Sigmoid colon (tissue), 7 donors: Measurements from ENCODE around the gene LMO3. TPM values are rescaled to one million over a fixed set of nuclear protein-coding genes. Genes with fewer than 3 reads are reported as not detected.

Experiments
- DNase-seq: peaks from one replicate; pipeline ENCODE4 v3.0.0-alpha.2; 2019
- H3K27ac ChIP-seq, 4 donors: fragments of 200-600 bp; sonication (generic); one replicate each; pipeline ENCODE4 v1.5.1; 2016 to 2019; ENCODE audit warnings: mild to moderate bottlenecking in 1 of 4
- H3K27me3 ChIP-seq, 3 donors: fragments of 200-600 bp; sonication (generic); one replicate each; pipeline ENCODE4 v1.5.1; 2019; ENCODE audit warnings: mild to moderate bottlenecking in 1 of 3
- H3K36me3 ChIP-seq, 4 donors: fragments of 200-600 bp; sonication (generic); one replicate each; pipeline ENCODE4 v1.5.1; 2016 to 2019
- H3K4me1 ChIP-seq, 4 donors: fragments of 200-600 bp; sonication (generic); one replicate each; pipeline ENCODE4 v1.5.1; 2017 to 2019
- H3K4me3 ChIP-seq, 4 donors: fragments of 200-600 bp; sonication (generic); one replicate each; pipeline ENCODE4 v1.5.1; 2017 to 2019; ENCODE audit warnings: mild to moderate bottlenecking in 2 of 4, moderate library complexity in 1 of 4
- H3K9me3 ChIP-seq, 4 donors: fragments of 200-600 bp in 3 of 4; sonication (generic) in 3 of 4; one replicate each; pipeline versions ENCODE4 v1.5.1 to v1.6.1; 2013 to 2019
- EP300 ChIP-seq, 4 donors: sonication (generic); formaldehyde crosslinking; IDR thresholded peaks; one replicate each; pipeline ENCODE4 v1.6.1; 2017; ENCODE audit warnings: antibody characterized with exemption in 4 of 4
- POLR2A ChIP-seq, 2 donors: fragments of 450-650 bp; IDR thresholded peaks; one replicate each; pipeline ENCODE4 v1.6.1; 2016; ENCODE audit warnings: antibody characterized with exemption in 2 of 2, mild to moderate bottlenecking in 2 of 2, moderate library complexity in 2 of 2
- POLR2AphosphoS5 ChIP-seq, 4 donors: sonication (generic); formaldehyde crosslinking; IDR thresholded peaks; one replicate each; pipeline ENCODE4 v1.6.1; 2017; ENCODE audit warnings: antibody characterized with exemption in 4 of 4
- WGBS, 2 donors: extraction: QIAGEN DNeasy Blood & Tissue Kit; methylation state at CpG; one replicate each; pipeline ENCODE4 v1.1.7; 2013; 5-methylcytosine and 5-hydroxymethylcytosine counted together
- intact Hi-C: fragments of 100-400 bp; cut with DNase I; formaldehyde crosslinking; loops from one replicate; pipeline ENCODE4 v1.15.1; 2023
- polyA plus RNA-seq, 3 donors: library from polyadenylated mRNA; stranded (reverse); fragments of 200-250 nt; gene quantifications; one replicate each; pipeline ENCODE4 v1.2.3, GENCODE V29; 2013
- total RNA-seq, 4 donors: library from RNA; depleted of rRNA; stranded (reverse); fragments of >200 nt; gene quantifications; one replicate each; pipeline ENCODE4 v1.1.0, GENCODE V29; 2016
- TF ChIP-seq, protein P1 (sequence below), 4 experiments: fragments of 450-650 bp in 3 of 4; fragments of 200-600 bp in 1 of 4; IDR thresholded peaks; one replicate each; pipeline ENCODE4 v1.5.1; 2016 to 2019; ENCODE audit warnings: antibody characterized with exemption in 4 of 4, mild to moderate bottlenecking in 3 of 4, moderate library complexity in 2 of 4
- donor health status: healthy with polysubstance abuse.
- donor health status: Bipolar disorder and iron deficiency.
- donor health status: healthy.

LMO3 gene
- total RNA-seq (100 to 1,000 TPM; 228 to 403 (median 367) TPM), polyA plus RNA-seq (1 to 10 TPM in 2 of 3 donors, under 1 TPM in 1; 0.46 to 9.0 (median 5.1) TPM)

DNA sequence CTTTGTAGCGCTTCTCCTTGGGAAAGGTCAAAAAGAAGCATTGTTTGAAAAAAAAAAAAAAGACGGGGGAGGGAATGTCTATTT lies at the start of gene LMO3:
LMO3 (minus strand) TSS at position 46 of the 84 bp plus-strand sequence. CDS start 5,302 bp downstream, outside the sequence.
- no peaks in the 10 kb centered on the region for H3K36me3 ChIP-seq
- H3K4me1 ChIP-seq: peaks cover 0 to 17% (median 6%) of the 10 kb centered on the region in 4 donors
- peak within 1 kb of the TSS; percentile 50 to 67 (median 56) for H3K4me3 ChIP-seq
- intact Hi-C loops: loop anchor here (10.0 kb wide), 1 partner anchor 441 kb away; no protein-coding TSS in a partner anchor
- H3K27ac ChIP-seq: peak within 1 kb of the TSS; percentile 84 to 91 (median 84)
- H3K9me3 ChIP-seq: no peaks in the 10 kb centered on the region
- TF ChIP-seq POLR2AphosphoS5 (IDR thresholded peaks at IDR 0.05) (no peak), POLR2A (IDR thresholded peaks at IDR 0.05) (no peak), EP300 (IDR thresholded peaks at IDR 0.05) (no peak)
- TF ChIP-seq, protein P1, sequence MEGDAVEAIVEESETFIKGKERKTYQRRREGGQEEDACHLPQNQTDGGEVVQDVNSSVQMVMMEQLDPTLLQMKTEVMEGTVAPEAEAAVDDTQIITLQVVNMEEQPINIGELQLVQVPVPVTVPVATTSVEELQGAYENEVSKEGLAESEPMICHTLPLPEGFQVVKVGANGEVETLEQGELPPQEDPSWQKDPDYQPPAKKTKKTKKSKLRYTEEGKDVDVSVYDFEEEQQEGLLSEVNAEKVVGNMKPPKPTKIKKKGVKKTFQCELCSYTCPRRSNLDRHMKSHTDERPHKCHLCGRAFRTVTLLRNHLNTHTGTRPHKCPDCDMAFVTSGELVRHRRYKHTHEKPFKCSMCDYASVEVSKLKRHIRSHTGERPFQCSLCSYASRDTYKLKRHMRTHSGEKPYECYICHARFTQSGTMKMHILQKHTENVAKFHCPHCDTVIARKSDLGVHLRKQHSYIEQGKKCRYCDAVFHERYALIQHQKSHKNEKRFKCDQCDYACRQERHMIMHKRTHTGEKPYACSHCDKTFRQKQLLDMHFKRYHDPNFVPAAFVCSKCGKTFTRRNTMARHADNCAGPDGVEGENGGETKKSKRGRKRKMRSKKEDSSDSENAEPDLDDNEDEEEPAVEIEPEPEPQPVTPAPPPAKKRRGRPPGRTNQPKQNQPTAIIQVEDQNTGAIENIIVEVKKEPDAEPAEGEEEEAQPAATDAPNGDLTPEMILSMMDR (IDR thresholded peaks at IDR 0.05): no peak
- no peaks in the 10 kb centered on the region for H3K27me3 ChIP-seq
- no peak for DNase-seq
- WGBS, 2 donors: 1% methylated on average over 2 of the region's 2 CpGs

DNA sequence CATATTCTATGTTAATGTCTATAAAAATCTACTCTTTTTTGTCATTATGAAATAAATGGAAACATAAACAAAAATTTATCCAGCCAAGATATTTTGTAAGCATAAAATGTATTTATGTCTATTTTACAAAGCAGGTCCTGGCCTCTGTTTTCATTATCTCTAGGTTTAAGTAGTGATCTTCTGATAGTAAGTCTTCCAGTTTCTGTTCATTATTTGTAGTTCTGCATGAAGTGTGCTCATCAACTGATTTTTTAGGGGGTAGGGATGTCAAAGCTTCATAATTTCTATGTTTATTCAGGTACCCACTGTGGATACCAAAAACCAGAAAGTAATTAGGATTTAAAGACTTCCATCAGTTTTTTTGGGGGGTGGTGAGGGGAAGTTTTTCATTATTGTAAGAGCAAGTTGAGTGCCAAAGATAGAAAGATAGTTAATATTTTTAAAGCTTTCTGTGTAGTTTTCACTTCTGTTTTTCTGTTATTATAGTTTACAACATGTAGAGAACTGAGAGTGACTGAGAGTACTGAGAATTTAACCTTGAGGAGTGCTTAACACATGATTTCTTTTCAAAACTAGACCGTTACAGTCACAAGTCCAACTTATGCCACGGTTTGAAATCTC lies 30.6 kb upstream of the LMO3 start:
- intact Hi-C loops: no loop called here
- 69 to 71% methylated on average over 2 of the region's 2 CpGs for whole genome bisulfite sequencing, 2 donors
- Histone ChIP-seq H3K9me3 (no peaks in the 10 kb centered on the region), H3K4me3 (no peak overlapping the region), H3K4me1 (no peaks in the 10 kb centered on the region), H3K36me3 (no peaks in the 10 kb centered on the region), H3K27ac (no peak overlapping the region), H3K27me3 (no peaks in the 10 kb centered on the region)
- no peak for DNase-seq
- TF ChIP-seq, protein P1 (IDR thresholded peaks at IDR 0.05): no peak
- TF ChIP-seq POLR2A (IDR thresholded peaks at IDR 0.05) (no peak), POLR2AphosphoS5 (IDR thresholded peaks at IDR 0.05) (no peak), EP300 (IDR thresholded peaks at IDR 0.05) (no peak)

DNA sequence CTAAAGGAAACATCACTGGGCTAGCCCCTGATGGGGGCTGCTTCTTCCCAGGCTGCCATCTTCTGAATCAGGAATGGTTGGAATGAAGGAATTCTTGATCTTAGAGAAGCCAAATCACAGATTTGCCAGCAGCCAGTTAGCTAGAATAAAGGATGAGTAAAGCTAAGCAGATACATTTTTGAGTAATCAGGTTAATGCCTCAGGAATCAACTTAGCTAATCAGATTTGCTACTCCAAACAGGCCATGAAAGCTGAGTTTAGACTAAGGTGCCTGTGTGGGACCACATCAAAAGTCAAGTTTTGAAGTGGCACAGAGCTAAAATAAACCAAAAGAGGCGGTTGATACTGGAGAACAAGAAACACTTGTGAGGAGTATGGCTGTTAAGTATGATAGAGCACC lies 28.8 kb upstream of the LMO3 start:
- Histone ChIP-seq H3K36me3 (no peaks in the 10 kb centered on the region), H3K4me3 (no peak overlapping the region), H3K9me3 (no peaks in the 10 kb centered on the region), H3K27ac (no peak overlapping the region), H3K4me1 (no peaks in the 10 kb centered on the region), H3K27me3 (no peaks in the 10 kb centered on the region)
- intact Hi-C loops: no loop called here
- TF ChIP-seq, protein P1 (IDR thresholded peaks at IDR 0.05): no peak
- no peak for TF ChIP-seq EP300 (IDR thresholded peaks at IDR 0.05)
- no peak for TF ChIP-seq POLR2A (IDR thresholded peaks at IDR 0.05)
- no peak for TF ChIP-seq POLR2AphosphoS5 (IDR thresholded peaks at IDR 0.05)
- 60 to 77% methylated on average over 1 of the region's 1 CpG for WGBS, 2 donors
- no peak for DNase-seq

DNA sequence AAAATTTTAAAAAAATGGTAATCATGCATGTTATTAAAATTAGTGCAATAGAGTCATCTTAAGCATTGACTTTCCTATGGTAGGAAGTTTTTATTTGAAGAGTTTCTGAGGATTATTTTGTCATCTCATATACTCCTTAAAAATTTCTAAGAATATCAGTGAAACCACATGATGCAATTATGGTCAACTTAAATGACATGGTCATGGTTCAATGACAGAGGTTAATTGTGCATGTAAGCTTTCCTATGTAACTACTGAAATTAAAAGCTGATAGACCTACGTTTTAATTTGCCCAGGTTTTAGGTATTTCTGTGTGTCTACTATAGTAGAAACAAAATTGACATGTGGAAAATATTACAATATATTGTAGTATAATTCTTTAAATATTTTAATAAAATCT lies 21.0 kb upstream of the LMO3 start:
- Histone ChIP-seq H3K9me3 (no peaks in the 10 kb centered on the region), H3K27ac (no peak overlapping the region), H3K36me3 (no peaks in the 10 kb centered on the region), H3K4me1 (peaks cover 0 to 11% (median 0%) of the 10 kb centered on the region in 4 donors), H3K4me3 (no peak overlapping the region), H3K27me3 (no peaks in the 10 kb centered on the region)
- 66 to 72% methylated on average over 1 of the region's 1 CpG for WGBS, 2 donors
- TF ChIP-seq POLR2A (IDR thresholded peaks at IDR 0.05) (no peak), POLR2AphosphoS5 (IDR thresholded peaks at IDR 0.05) (no peak), EP300 (IDR thresholded peaks at IDR 0.05) (no peak)
- TF ChIP-seq, protein P1 (IDR thresholded peaks at IDR 0.05): no peak
- DNase-seq: no peak
- intact Hi-C loops: loop anchor here (10.0 kb wide), 1 partner anchor 1008 kb away; no protein-coding TSS in a partner anchor

DNA sequence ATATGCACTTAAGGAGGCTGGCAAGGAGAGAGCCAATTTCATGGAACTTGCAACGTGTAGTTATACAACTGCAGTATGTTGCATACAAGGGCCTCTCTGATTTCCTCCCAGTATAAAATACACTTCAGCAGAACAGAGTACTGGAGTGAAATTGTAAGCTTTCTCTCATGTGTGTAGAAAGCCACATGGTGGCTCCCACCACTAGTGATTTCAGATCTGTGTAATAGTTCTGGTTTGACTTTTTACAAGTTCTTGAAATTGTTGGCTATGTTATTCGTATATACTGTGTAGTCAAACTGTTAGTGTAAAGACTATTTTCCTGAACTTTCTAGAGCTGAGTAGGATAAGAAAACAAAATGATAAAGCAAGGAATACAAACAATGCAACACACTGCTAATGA lies 16.4 kb upstream of the LMO3 start:
- Histone ChIP-seq H3K36me3 (no peaks in the 10 kb centered on the region), H3K4me1 (peaks cover 0 to 13% (median 0%) of the 10 kb centered on the region in 4 donors), H3K9me3 (no peaks in the 10 kb centered on the region), H3K4me3 (no peak overlapping the region), H3K27ac (no peak overlapping the region), H3K27me3 (no peaks in the 10 kb centered on the region)
- DNase-seq: no peak
- intact Hi-C loops: loop anchor here (10.0 kb wide), 1 partner anchor 1012 kb away; no protein-coding TSS in a partner anchor
- TF ChIP-seq POLR2AphosphoS5 (IDR thresholded peaks at IDR 0.05): no peak
- TF ChIP-seq, protein P1 (IDR thresholded peaks at IDR 0.05): no peak
- no peak for TF ChIP-seq EP300 (IDR thresholded peaks at IDR 0.05)
- no peak for TF ChIP-seq POLR2A (IDR thresholded peaks at IDR 0.05)
- WGBS, 2 donors: 50 to 53% methylated on average over 2 of the region's 2 CpGs
